Activated T-helper 1 cell treated with Interleukin-2 at 50 U/mL for 16 hours (primary cell): ENCODE results near the gene MIER3.

Source experiments
- DNase-seq: peaks from one replicate; pipeline ENCODE4 v3.0.0-alpha.2; 2020; ENCODE audit warnings: low read depth

The MIER3 gene

GRCh38 chr5:56961746-56962145 is 9.8 kb upstream of the MIER3 start:
- no peak for DNase-seq

GRCh38 chr5:56959326-56959725 is 7.4 kb upstream of the MIER3 start:
- DNase-seq: no peak

- DNase-seq: no peak
These were observed 6.7 kb upstream of the MIER3 start for GRCh38 chr5:56958595-56958994.

- DNase-seq: no peak
These were observed 2.3 kb upstream of the MIER3 start for GRCh38 chr5:56954262-56954661.

- DNase-seq: peak; percentile 1
These were observed 587 bp downstream of the MIER3 start for GRCh38 chr5:56951126-56951945.

GRCh38 chr5:56950626-56951125 is 1.2 kb downstream of the MIER3 start:
- peak; percentile 18 for DNase-seq

GRCh38 chr5:56947052-56947451 is 4.9 kb downstream of the MIER3 start:
- no peak for DNase-seq

- no peak for DNase-seq
These were observed 9.9 kb downstream of the MIER3 start for GRCh38 chr5:56941981-56942380.

GRCh38 chr5:56938858-56939257 is 13.1 kb downstream of the MIER3 start:
- no peak for DNase-seq

GRCh38 chr5:56934325-56934724 is 17.6 kb downstream of the MIER3 start:
- no peak for DNase-seq

GRCh38 chr5:56922922-56923321 is 29.0 kb downstream of the MIER3 start:
- DNase-seq: no peak

GRCh38 chr5:56919942-56920662 is 31.8 kb downstream of the MIER3 start:
- no peak for DNase-seq

- no peak for DNase-seq
These were observed 33.9 kb downstream of the MIER3 start for GRCh38 chr5:56918054-56918453.

- no peak for DNase-seq
These were observed 34.4 kb downstream of the MIER3 start for GRCh38 chr5:56917534-56917933.

- no peak for DNase-seq
These were observed 37.2 kb downstream of the MIER3 start for GRCh38 chr5:56914678-56915077.

- DNase-seq: no peak
These were observed 38.2 kb downstream of the MIER3 start for GRCh38 chr5:56913766-56914165.

- DNase-seq: peak; percentile 11
These were observed 41.5 kb downstream of the MIER3 start for GRCh38 chr5:56910210-56910965.

- peak; percentile 78 for DNase-seq
These were observed 42.4 kb downstream of the MIER3 start, which contains the start of gene SETD9 for GRCh38 chr5:56909294-56910209. Gene SETD9 (plus strand): TSS chr5:56909596. CDS start chr5:56909646, 50 bp downstream.

GRCh38 chr5:56908942-56909293 is 43.0 kb downstream of the MIER3 start:
- no peak for DNase-seq

- no peak for DNase-seq
These were observed 50.9 kb downstream of the MIER3 start for GRCh38 chr5:56900858-56901578.

GRCh38 chr5:56900395-56900794 is 51.5 kb downstream of the MIER3 start:
- no peak for DNase-seq
